HK-2 (cell line): ENCODE data around the gene ACTR10.
"Not testable (repeated sequence)": the region's sequence is repeated elsewhere in the genome, so short reads cannot be mapped to it uniquely, and the experiment has no call there.

Source experiments
- DNase-seq: peaks from one replicate; pipeline ENCODE4 v3.0.0-alpha.2; 2018; ENCODE audit not compliant: unreplicated experiment

ACTR10 gene

DNA sequence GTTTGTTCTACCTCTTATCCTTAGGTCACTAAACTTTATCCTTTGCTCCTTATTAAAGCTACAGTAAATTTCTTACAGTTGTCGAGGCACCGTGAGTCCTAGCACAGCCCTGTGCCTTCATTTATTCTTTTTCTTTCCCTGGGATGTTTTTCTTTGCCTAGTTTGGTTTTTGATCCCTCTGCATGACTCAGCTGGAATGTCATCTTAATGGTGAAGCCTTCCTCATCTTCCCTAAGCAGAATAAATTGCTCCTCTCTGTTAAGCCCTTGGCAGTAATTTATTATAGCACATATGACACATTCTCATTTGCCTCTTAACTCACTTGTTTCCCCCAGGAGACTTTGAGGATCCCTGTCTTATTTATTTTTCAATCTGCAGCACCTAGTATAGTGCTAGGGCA lies 16.6 kb downstream of the ACTR10 start:
- DNase-seq: no peak

DNA sequence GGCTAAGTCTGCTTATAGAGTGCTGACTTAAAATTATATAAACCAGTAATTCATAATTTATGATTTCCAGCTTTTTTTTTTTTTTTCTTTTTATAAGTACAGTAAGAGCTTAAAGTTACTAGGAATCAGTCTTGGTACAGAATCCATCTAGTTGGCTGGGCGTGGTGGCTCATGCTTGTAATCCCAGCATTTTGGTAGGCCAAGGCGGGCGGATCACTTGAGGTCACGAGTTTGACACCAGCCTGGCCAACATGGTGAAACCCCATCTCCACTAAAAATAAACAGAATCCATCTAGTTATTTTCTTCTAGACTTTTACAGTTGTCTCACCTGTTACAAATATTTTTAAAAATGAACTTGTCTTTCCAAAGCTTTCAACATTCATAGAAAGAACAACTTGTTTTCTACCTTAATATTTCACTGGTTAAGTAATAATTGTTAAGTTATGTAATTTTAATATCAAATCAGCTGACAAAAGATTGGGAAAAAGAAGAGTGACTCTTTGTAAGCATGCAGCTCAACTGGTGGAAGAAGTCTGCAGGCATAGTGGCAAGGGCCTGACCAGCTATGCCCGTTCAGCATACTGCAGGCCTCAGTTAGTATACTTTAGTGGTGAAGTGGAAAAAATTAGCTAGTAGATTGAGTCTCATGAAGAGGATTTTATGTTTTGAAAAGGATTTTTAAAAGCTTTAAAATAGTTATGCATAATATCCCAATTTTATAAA lies 27.3 kb downstream of the ACTR10 start:
- DNase-seq: no peak

DNA sequence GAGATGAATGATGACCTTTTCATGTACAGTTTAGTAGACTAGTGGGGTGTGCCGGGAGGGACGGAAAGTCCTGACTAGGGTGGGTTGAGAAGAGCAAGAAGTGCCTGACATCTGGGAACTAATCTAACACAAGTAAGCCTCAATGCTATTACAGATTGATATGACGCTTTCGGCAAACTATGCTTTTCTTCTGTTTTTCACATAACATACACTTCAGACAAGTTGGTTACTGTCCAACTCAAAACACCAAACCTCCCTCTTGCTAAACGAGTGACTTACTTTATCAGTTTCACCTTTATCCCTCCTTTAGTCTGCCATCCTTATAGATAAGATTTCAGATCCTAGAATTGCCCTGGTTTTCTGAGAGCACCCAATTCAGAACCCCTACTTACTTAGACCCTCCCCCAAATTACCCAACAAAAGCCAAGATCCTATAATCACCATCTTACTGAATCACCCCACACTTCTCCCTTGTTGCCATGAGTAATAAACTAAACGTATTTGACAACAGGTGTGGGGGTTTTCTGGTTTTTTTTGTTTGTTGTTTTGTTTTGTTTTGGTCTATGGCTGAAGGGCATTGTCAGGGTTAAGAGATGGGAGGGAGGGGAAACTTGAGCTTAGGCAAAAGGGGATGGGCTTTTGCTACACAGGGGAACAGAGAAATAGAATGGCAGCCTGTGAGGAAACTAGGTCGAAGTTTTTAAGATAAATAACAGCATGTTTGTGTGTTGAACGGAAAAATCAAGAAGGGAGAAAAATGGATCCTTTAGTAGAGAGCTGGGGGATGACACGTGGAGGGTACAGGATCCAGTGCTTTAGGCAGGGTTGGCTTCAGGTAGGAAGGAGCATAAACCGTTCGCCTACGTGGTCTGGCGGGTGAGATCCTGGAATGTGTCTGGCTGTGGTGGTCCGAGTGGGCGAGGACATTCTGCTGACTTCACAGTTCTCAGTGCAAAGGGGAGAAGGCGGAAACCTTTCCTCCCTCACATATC lies 38.6 kb downstream of the ACTR10 start:
- no peak for DNase-seq

DNA sequence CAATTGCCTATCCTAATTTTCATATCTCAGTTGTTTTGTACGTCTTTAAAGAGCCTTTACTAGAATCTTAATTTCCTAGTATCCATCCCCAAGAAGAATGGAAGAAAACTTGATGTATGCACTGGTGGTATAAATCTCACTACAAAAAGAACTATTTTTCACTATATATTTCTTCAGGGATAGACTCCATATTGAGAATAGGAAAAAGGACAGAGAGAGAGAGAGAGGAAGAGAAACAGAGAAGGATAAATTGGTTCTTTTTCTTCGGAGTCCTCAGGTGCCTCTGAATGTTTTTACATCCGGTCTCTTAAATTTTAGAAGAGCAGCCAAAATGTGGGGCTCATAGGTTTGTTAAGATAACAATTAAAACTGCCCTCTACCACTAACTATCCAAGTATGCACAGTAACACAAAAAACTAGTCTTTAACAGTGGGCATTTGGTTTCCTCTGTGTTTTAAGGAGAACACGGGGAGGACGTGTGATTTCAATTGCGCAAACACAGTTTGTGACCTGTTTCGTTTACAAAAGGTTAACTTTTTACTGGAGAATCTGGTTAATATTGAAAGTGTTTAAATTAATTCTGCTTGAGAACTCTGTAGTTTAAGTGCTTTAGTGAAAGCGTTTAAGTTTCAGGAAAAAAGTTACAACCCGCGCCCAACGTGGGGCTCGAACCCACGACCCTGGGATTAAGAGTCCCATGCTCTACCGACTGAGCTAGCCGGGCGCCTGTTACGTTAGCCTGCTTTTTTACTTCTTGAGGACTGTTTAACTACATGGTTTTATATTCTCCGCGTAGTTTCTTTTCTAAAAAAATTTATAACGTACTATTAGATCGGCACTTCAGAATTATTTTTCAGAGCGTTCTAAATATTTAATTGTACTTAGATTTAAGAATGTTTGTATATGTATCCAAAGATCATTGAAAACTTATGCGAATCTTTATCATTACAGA lies 39.6 kb downstream of the ACTR10 start:
- DNase-seq: peak; percentile 80

DNA sequence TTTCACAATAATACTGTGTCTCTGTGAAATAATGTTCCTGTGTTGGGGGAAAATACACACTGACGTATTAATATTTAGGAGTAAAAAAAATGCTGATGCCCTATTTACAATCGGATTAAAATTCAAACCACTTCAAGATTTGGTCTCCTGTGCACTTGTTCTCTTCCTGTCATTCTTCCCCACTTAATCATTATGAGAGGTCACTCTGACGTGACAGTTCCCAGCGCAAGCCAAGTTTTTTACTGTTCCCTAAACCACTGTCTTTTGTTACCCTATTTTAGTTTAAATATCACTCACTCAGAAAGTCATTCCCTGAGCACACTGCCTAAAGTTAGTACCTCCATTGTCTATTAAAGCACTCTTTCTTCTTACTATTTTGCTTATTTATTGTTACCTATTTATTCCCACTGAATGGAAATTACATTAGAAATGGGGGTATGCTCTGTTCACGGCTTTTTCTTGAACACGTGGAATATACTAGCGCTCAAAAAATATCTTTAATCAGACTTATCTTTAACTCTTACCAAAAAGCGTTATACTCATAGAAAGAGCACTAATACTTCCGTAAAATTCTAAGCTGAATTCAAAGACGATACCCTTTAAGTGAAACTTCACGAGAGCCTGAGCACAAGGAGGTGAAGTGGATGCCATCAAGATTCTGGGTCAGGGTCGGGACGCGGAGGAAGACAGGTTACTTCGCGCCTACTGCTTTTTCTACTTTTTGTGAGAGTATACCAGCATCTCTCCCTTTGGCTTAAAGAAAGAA lies 44.0 kb downstream of the ACTR10 start:
- no peak for DNase-seq

DNA sequence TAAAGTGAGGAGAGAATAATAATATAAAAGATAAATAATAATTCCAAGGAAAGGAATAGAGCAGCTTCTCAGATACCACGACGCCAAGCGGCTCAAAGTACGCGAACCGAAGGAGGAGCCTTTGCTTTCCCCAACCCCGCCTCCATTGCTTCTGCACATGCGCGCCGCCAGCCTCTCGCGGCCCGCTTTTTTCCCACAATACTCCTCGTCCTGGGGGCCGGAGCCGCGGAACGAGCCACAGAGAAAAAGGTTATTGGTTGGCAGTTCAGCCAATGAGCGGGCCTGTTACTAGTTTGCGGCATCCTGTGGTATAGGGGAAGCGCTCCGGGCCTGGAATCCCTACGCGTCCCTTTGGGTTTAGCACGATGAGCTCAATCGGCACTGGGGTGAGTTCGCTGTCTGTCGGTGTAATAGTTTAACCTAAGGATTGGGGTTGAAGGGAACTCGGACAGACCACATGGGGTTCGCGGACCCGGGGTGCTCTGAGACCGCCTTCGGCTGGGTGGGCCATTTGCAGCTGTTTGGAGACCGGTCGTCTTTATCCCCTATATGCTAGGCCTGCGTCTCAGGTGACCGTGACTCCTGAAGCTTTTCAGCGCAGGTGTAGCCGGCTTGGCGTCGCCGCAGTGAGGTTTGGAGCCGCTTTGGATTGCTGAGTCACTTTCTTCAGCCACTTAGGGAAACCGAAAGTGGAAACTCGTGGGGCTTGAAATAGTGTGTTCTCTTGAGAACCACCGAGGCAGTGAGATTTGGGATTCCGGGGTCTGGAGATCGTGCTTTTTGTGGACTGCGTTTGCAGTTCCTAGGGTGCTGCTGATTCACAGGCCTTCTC lies 44.8 kb downstream of the ACTR10 start, which contains the start of gene PSMA3:
Gene PSMA3 (plus strand): TSS at position 288 of the 832 bp plus-strand sequence. CDS start 78 bp downstream, at position 366.
- peak; percentile 97 for DNase-seq

DNA sequence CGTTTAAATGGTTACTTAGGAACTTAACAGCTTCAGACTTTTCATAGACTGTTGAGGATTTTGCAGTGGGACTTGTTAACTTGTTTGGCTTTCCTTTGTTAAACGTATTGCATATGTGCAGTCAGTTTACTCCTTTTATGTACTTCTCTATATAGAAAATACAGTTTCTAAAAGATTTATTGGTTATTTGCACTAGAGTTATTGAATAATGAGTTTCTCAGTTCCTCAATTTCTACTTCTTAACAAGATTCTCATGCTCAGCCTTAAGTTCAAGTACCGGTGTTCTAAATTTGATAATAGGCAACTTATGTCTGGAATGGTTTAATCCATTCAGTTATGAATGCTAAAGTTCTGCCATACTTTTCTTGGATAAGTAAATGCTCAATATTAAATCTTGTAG lies 45.6 kb downstream of the ACTR10 start:
- DNase-seq: no peak

DNA sequence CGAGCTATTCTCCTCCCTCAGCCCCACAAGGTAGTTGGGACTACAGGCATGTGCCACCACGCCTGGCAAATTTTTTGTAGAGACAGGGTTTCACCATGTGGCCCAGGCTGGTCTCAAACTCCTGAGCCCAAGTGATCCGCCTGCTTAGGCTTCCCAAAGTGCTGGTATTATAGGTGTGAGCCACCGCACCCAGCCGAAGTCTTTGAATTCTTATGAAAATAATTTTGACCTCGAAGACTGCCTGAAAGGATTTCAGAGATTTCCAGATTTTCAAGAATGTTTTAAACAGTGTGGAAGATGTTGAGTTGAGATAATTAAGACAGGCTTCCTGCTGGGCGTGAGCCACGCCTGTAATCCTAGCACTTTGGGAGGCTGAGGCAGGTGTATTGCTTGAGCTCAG lies 49.7 kb downstream of the ACTR10 start:
- no peak for DNase-seq

DNA sequence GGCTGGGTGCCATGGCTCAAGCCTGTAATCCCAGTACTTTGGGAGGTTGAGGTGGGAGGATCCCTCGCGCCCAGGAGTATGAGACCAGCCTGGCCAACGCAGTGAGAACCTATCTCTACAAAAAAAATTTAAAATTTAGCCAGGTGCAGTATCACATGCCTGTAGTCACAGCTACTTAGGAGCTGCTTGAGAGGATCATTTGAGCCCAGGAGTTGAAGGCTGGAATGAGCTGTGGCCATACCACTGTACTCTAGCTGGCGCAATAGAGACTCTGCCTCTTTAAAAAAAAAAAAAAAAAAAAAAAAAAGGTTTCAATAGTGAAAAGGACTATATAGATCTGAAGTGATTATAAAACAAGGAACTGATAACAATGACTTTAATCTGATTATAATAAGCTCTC lies 58.2 kb downstream of the ACTR10 start:
- DNase-seq: no peak

DNA sequence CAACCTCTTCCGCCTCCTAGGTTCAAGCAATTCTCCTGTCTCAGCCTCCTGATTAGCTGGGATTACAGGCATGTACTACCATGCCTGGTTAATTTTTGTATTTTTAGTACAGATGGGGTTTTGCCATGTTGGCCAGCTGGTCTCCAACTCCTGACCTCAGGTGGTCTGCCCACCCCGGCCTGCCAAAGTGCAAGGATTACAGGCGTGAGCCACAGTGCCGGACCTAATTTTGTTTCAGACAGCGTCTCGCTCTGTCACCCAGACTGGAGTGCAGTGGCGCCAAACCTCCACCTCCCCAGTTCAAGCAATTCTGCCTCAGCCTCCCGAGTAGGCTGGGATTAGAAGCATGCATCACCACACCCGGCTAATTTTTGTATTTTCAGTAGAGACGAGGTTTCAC lies 62.1 kb downstream of the ACTR10 start:
- DNase-seq: not testable (repeated sequence)

DNA sequence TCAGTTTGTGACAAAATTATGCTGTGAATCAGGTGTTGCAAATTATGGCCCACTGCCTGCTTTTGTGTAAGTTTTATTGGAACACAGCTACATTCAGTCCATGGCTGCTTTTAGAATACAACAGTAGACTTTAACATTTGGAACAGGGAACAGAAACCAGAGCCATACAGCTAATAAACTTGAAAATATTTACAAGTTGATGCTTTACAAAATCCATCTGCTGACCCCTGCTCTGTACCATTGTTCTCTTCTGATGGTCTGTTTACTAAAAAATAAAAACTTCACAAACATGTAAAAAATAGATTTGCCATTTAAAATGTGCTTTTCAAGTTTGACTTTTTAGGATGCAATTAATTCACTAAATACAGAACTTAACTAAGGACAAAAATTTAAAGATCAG lies 65.5 kb downstream of the ACTR10 start:
- no peak for DNase-seq

DNA sequence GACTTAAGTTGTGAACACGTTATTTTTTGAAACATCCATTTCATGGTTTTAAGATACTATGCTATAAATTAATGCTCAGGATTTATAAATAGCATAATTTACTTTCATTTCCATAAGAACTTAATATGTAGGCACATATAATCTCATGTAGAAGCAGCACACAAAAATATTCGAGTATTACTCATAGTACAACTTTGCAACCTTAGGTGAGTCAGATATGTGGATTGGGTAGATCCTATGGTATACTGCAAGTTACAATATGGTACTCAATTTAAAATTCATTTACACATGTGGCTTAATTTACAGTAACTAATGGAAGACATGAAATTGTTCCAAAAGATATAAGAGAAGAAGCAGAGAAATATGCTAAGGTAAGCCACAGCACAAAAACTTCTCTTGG lies 70.7 kb downstream of the ACTR10 start:
- no peak for DNase-seq

DNA sequence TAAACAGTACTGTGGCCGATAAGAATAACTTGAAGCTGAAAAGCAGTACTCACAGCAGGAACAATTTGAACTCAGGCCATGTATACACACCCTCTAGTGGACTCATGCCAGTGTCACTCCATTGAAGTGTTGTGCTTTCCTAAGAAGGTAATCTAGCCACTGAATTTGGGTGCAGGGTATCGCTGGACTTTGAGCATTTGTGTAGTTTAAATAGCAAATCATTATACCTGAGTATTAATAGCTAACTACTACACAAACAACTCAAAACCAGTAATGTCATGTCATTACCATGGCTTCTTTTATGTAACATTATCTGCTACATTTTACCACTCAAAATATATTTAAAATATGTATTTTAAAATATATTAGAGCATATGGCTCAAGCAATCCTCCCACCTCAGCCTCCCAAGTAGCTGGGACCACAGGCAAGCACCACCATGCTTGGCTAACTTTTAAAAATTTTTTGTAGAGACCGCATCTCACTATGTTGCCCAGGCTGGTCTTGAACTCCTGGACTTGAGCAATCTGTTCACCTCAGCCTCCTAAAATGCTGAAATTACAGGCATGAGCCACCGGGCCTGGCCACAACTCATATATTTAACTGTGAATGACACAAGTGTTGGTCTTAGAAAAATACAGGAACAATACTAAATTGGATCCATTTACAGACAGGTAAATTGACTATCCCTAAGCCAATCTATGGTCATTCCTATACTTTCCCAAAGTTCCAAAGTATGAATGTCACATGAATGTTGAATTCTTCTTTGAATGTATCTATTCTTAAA lies 72.8 kb downstream of the ACTR10 start:
- no peak for DNase-seq

DNA sequence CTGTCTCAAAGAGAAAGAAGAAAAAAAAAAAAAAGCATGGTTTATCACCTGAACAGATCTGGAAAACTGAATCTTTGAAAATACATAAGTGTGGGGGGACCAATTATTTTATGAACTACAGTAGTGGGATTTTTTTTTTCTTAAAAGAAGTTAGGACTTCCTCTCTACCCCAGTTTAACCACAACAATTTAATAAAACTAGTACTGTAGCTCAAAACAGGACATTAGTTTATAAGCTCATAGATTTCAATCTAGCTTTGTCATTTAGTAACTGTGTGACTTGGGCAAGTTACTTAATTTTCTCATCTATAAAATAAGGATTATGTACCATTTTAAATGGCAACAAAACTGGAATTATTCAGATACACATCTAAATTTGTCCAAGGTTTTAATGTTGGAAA lies 74.9 kb downstream of the ACTR10 start:
- DNase-seq: no peak

DNA sequence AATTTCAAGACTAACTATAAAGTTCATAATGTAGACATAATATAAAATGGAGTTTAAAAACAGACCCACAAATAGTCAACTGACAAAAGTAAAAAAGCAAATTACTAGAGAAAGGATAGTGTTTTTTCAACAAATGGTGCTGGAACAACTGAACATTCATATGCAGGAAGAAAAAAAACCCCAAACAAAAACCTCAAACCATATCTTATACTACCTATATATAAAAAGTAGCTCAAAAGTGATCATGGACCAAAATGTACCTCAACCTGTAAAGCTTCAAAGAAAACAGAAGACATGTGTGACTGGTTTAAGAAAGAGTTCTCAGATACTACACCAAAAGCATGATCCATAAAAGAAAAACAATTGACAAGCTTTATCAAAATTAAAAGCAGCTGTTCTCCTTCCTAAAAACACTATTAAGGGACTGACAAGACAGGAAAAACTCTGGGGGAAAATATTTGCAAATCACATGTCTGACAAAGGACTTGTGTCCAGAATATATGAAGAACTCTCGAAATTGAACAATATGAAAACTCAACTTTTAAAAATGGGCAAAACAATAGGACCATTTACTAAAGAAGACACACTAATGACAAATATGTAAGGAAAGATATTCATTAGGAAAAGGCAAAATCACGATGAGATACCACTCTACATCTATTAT lies 75.7 kb downstream of the ACTR10 start:
- no peak for DNase-seq

DNA sequence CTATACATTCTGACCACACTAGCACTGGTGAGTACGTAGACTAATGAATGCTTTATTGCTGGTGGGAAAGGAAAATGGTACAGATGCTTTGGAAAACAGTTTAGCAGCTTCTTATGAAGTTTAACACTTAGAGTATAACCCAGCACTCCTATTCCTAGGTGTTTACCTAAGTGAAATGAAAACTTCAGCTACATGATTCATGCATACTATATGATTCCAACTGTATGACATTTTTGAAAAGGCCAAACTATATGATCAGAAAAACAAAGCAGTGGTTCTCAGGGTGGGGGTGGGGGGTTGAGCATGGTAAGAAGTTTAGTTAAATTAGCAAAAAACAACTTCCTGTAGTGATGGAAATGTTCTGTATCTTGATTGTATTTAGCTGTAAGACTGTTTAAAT lies 76.3 kb downstream of the ACTR10 start:
- DNase-seq: no peak

DNA sequence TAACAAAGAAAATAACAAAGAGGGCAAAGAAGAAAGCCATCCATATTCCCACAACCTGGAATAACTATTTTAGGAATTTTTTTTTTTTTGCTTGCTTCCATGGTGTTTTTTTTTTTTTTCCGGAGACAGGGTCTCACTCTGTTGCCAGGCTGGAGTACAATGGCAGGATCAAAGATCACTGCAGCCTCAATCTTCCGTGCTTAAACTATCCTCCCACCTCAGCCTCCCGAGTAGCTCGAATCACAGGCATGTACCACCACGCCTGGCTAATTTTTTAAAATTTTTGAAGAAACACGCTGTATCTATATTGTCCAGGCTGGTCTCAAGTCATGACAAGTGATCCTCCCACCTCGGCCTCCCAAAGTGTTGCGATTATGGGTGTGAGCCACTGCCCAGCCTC lies 78.2 kb downstream of the ACTR10 start:
- no peak for DNase-seq

DNA sequence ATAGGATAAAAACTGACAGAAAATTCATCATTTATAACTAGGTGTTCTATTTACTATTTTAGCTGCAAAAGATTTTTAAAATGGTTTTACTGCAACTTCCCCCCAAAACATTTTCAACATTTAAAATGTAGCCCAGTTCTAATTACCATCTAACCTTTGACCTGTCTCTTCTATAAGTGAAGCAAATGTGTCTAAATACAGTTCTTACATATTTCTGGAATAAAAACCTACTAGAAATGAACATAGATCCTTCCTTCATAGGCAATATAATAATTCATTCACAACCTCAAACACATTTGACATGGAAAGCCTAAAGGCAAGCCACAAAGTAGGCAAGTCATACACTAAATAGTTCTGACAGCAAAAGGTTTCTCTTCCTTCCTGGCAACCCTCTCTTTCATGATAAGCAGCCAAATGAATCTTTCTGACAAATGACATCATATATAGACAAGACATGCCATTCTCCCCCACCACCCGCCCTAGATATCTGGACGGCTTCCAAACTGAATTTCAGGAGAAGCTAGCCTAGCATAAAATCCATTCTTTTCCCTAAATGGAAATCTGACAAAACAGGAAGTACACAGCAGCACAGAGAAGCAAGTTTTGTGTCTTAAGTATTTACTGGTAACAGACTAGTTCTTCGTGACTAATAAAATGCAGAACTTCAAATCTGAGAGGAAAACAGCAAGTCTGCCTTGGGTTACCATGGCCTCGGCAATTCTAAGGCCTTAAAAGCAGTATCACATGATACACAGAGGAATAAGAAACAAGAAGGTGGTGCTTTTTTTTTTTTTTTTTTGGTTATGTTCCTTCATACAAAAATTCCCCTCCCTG lies 81.2 kb downstream of the ACTR10 start:
- peak; percentile 78 for DNase-seq
